ENCODE measurements around the gene RBBP6.

The RBBP6 gene

DNA sequence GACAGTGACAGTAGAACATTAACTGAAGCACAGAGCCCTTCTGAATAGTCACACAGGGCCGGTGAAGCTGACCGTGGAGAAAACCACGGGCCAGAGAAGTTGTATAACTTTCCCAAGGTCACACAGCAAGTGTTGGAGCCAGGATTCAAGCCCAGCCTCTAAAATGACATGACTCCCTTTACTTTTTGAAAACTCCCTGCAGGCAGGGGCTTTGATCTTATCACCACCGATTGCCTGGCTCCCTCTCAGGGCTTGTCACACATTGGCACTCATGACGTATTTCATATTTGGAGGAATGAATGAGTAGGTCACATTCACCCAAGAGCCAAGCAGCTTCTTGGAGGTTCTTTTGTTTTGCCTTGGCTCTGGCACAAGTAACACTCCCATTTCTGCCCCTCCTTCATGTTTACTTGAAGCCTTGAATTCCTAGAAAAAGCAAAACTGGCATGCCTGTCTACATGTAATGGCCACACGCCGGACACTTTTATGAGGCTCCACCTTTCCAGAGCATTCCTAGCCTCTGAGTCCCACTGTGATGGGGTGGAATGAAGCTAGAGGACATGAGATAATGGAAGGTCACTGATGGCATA is 13.3 kb upstream of the RBBP6 start:
- DNase-seq: no peak

DNA sequence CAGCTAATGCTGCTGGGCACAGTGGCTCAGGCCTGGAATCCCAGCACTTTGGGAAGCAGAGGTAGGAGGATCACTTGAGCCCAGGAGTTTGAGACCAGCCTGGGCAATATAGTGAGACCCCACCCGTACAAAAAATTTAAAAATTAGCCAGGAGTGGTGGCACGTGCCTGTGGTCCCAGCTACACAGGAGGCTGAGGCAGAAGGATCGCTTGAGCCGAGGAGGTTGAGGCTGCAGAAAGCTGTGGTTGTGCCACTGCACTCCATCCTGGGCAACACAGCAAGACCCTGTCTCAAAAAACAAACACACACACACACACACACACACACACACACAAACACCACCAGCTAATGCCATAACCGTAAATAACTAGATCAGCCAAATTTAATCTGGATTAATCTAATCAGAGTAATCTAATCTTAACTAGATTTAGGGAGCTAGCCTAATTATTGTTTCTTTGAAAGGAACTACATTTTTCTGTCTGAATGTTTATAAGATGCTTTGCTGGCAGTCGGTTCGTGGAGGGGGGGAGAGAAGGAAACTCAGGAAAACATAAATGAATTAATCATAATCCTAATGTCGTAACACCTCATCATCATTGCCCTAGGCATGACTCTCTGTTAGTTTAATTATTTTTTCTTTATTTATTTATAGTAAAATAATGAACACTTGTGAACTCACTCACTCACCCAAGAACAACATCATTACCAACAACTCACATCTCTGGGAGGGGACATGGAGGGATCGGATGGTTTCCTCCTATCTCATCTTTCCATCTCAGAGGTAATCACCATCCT is 12.5 kb upstream of the RBBP6 start:
- no peak for DNase-seq

DNA sequence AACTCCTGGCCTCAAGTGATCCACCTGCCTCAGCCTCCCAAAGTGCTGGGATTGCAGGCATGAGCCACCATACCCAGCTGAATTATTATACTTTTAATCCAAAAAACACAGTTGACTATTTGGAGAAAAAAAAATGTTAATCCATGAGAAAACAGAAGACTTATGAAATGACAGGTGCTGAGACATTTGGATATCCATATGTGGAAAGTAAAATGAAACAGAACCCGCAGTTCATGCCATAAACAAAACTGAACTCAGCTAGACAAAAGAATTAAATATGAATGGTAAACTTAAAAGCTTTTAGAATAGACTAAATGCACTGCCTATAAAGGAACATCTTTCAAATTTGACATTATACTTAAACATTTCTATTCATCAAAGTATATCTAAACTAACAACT is 8.2 kb upstream of the RBBP6 start:
- no peak for DNase-seq

DNA sequence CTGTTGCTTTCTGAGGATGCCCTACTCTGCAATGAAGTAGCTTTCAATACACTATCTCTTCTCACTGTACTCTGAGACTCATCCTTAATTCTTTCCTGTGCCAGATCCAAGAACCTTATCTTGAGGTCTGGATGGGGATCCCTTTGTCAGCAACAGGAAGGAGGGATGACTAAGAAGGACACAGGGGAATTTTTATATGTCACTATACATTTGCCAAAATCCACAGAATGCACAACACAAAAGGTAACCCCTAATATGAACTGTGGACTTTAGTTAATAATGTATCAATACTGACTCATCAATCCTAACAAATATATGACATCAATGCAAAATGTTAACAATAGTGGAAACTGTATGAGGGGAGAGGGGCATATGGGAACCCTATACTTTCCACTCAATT is 4.7 kb upstream of the RBBP6 start:
- DNase-seq: no peak

DNA sequence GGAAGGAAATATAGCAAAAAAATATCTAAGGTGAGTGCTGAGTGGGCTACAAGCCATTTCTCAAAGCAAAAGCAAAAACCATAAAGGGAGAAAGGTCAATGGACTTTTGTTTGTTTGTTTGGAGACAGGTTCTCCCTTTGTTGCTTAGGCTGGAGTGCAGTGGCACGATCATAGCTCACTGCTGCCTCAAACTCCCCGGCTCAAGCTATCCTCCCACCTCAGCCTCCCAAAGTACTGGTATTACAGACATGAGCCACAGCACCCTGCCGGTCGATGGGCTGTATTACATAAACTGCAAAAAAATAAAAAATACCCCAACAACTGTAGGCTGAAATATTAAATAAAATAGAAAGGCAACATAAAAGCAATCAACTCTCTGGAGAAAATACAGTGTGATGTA is 3.5 kb upstream of the RBBP6 start:
- no peak for DNase-seq

DNA sequence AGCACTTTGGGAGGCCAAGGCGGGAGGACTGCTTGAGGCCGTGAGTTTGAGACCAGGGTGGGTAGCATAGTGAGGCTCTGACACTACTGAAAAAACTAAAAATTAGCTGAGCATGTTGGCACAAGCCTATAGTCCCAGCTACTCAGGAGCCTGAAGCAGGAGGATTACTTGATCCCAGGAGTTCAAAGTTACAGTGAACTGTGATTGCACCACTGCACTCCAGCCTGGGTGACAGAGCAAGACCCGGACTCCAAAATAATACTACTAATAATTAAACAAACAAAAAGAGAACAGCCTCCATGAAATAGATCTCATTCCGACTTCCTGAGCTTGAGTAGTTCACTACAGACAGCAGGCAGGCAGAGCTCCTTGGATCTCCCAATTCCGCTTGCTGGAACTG is 2.7 kb upstream of the RBBP6 start:
- no peak for DNase-seq

DNA sequence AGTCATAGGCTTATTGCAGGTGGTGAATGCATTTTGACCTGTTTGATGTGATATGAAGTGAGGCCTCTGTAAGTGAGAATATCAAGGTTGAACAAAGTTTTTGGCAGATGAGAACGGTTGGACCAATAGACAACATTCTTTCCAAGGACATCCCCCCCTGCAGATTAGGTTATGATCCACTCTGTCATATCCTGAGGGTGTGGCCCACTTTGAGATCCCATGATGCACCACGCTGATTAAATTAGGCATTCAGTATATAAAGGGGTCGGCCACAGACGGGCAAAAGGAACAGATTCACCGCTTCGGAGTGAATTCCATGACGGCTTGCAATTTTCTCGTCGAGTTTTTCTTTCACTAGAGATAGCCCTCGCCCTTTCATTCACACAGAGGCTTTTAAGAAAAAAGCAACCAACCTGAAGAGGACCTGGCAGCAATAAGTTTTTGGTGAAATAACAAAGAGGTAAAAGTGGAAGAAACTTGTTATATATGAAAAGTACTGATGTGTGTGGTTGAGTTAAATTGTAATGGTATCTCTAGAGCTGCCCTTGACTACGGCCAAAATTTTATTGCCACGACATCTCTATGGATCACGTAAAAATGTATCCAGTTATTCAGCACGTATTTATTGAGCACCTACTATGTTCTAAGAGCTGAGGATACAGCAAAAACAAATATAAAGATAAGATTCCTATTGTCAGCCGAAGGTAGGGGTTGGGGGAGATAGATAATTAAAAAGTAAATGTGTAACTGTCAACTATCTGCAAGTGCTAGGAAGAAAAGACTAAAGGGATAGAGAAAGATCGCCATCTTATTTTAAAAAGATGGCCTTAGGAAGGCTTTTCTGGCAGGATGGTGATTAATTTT is 1.7 kb upstream of the RBBP6 start:
- DNase-seq: no peak

DNA sequence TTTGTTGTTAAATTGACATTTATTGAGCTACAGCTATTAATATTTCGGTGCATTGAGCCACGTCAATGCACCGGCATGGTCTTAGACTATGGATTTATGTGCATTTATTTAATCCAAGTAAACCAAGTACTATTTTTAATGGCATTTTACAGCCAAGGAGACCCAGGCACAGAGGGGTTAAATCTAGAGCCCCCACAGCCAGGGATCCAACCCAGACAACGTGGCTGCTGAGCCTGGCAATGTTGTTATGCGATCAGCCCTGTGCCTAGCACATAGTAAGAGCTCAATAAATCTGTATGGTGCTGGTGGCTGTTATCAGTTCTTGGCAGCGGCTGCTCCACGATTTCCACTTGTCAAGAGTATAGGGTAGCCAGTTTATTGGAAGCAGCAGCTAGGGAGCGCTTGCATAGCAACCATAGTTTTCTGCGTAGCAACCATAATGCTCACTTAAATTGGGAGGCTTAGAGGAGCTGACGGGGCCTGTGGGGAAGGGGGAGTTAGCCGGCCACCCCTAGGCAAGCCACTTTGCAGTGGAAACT is 541 bp upstream of the RBBP6 start:
- no peak for DNase-seq

DNA sequence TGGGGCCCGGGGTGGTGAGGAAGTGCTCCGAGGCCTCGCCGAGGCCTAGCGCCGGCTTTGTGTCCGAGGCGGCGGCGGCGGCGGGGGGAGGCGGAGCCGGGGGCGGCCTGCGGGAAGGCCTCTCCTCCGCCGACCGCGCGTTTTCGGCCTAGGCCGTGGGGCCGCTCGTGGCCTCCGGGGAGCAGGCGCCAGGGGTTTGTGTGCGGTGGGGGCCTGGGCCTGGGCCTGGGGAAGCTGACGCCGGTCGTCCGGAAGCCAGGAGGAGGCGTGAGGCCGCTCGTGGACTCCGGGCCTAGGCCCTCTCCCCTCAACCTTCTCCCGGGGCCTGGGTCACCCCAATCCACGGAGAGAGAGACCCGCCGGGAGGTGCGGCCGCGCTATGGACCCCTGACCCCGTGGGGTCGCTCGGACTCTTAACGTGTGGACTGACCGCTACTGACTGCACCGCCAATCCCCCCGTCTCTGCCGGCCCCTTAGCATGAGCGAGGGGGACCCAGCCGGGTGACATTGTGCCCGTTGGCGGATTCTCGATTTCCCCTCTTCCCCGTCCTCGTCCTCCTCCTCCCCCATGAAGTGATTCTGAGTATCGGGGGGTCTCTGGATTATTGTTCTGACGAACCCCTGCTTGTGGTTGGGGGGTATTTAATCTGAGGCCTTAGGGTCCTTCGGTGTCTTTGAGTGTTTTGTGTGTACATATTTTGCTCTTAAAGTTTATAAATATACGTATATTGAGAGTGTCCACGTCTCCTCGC is 660 bp downstream of the RBBP6 start:
- no peak for DNase-seq

DNA sequence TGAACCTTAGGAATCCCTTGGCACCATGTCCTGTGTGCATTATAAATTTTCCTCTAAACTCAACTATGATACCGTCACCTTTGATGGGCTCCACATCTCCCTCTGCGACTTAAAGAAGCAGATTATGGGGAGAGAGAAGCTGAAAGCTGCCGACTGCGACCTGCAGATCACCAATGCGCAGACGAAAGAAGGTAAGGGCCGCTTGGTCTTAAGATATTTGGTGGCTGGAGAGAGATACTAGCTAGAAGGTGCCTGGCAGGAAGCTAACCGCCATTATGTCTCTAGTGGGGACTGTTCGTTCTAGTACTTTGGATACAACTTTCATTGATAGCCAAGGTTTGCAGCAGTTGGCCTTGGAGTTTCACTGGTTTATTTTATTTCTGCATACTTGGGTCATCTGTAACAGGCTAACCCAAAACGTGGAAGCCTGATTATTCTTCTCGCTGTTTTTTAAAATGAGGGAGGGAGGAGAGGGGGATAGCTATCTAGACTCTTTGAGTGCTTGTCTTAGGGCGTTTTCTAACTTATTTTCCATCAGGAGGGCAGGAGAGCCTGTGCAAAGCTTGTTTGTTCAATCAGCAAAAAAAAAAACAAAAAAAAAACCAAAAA is 1.3 kb downstream of the RBBP6 start:
- DNase-seq: peak; percentile 66

DNA sequence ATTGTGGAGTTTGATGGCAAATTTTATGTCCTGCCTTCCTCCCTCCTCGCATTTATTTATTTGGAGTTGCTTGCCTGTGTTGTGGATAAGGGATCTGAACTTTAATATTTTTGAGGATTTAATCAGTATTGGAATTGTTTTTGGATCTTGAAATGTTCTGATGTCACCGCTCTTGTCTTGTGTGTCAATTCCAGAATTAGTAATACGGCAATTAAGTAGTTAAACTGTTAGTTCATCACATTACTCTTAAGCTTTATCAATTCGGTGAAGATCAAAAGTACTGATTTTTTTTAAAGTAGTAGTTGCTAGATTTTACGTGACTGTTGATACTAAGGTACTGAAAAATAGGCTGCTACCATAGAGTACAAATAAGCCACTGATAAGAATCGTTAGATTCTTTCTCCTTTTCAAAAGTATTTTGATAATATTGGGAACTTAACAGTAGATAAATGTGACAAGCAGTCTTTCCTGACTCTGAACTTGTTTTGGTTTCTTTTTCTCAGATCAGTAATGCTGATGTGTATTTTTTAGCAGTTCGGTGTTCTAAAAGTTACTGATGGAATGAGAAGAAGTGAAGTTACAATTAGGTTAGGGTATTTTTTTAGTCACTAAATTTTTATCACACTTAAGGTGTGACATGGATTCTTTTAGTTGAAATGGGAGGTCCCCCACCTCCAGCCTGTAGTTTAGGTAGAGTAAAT is 2.0 kb downstream of the RBBP6 start:
- DNase-seq: no peak

DNA sequence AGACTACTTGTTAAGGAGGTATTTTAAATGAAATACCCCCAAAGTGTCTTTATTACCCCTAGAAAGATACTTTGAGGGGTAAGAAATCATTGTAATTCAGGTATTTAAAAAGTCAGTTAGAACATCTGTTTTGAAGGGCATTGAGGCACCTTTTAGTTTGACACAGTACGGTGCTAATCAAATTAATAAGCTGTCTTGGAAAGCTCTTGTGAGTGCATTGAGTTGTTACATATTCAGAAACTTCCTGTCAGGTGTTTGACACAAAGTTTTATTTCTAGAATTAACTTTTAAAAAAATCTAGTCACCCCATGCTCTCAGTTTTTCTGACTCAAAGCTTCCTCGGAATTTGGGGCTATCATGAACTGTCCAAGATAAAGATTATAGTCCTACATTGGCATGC is 4.6 kb downstream of the RBBP6 start:
- peak; percentile 28 for DNase-seq

DNA sequence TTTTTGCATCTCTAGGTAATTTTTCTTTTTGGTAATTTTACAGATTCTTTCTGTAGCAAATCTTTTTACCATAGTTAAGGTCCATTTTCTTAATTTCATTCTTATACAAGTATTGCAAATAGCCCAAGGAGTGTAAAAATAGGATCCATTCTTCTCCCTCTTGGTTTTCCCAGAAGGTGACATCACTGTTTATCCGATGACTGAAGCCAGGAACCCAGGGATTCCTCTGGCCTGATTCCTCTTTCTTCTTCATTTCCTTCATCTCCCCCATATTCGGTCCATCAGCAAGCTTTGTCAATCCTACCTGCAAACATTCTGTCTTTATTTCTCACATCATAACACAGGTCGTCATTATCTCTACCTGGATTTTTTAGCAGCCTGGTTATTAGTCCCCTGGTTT is 5.3 kb downstream of the RBBP6 start:
- DNase-seq: no peak

DNA sequence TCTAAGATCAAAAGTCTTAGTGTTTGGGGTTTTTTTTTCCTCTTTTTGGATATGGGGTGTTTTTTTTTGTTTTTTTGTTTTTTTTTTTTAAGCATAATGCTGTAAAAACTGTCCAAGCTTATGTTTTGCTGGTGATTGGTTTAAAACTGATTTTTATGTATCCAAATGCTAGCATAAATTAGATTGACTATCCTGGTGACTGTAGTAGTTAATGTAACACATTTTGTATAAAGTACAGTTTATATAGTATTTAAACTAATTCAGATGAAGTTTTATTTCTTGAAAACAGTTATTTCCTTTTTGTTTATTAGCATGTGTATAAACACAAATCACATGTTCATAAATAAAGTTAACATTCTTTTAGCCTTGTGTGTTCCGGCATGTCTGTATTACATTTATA is 10.9 kb downstream of the RBBP6 start:
- DNase-seq: no peak

DNA sequence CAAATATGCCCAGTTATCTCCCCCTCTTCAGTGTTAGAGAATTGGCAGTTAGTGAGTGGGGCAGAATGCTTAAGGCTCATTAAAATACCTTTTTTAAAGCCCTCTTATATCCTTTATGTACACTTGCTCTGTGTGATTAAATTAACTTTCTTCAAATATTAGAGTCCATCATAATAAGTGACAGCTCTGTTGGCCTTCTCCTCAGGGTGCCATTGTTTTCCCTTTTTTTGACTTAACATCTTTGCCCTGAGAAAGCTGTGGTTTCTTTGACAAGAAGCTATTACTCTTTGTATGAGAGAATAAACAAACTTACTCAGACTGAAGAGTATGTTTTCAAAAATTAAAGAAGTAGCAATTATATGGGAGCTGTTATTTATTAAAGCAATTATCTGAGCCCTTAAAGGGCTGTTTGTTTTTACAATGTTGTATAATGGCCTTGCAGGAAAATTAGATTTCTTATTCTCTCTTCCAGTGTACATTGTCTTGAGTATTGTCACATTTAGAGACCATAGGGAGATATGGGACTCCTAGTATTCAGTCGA is 13.4 kb downstream of the RBBP6 start:
- DNase-seq: peak; percentile 49

DNA sequence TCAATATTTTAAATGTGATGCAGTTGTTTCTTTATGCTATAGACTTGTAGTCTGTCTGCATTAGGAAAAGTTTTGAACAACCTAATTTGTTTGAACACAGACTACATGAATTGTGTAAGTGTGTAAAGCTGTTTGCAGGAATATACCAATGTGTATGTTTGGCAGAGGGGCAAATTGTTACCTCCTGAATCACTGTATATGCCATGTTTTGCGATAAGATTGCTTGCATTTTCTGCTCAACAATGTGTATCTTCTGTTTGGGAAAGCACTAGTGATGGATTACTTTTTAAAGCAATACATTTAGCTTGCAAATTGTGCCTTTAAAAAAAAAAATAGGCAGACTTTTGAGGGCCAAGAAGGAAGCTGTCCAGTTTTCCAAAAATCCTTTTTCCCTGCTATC is 14.6 kb downstream of the RBBP6 start:
- DNase-seq: no peak

DNA sequence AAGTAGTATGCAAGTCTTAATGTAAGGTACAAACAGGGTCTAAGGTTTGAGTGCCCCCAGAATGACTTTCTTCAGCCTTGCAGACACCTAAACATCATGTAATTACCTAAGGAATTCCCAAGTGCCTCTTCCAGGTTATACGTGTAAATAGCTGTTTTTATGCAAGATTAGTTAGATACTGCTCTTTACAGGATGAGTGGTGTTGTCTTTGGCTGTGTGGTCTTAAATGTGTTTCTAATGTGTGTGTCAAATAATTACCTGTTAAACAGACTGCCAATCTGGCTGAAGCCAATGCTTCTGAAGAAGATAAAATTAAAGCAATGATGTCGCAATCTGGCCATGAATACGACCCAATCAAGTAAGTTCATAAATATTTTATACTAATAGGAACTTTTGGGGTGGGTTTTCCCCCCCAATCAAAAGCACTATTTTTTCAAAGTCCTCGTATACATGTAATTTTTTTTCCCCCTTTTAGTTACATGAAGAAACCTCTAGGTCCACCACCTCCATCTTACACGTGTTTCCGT is 16.0 kb downstream of the RBBP6 start:
- no peak for DNase-seq

DNA sequence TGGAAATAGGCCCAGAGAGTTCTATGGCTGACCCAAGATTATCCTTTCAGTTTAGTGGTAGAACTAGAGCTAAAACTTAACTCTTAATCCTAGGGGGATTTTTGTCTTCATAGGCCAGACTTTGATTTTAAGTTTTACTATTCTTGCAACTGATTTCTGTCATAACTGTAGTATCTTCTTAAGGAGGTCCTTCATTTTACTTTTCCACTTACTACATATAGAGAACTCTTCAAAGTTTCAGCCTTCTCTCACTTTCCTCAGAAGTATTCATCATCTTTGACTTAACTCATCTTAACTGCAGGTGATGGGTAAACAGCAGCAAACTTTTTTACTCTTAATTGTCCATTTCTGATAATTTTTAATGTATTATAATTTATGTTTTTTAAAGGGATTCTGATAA is 23.4 kb downstream of the RBBP6 start:
- no peak for DNase-seq

DNA sequence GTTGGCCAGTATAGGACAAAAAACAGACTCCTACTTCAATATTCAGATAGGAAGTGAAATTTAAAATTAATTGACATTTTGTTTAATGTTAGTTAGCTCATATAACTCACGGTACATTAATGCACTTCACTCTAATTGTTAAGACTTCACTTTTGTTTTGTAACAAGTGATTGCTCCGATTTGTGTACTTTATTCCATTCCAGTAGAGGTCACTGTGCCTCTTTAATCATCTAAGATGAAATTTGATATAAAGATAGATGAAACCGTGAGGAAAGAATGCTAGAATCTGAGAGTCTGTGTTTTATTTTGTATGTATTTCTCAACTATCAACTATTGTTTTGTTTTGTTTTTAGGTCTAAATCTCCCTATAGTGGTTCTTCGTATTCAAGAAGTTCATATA is 29.0 kb downstream of the RBBP6 start:
- peak; percentile 38 for DNase-seq

DNA sequence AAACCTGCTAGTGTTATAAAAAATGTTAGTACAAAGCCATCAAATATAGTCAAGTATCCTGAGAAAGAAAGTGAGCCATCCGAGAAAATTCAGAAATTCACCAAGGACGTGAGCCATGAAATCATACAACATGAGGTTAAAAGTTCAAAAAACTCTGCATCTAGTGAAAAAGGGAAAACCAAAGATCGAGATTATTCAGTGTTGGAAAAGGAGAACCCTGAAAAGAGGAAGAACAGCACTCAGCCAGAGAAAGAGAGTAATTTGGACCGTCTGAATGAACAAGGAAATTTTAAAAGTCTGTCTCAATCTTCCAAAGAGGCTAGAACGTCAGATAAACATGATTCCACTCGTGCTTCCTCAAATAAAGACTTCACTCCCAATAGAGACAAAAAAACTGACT is 31.7 kb downstream of the RBBP6 start:
- no peak for DNase-seq

DNA sequence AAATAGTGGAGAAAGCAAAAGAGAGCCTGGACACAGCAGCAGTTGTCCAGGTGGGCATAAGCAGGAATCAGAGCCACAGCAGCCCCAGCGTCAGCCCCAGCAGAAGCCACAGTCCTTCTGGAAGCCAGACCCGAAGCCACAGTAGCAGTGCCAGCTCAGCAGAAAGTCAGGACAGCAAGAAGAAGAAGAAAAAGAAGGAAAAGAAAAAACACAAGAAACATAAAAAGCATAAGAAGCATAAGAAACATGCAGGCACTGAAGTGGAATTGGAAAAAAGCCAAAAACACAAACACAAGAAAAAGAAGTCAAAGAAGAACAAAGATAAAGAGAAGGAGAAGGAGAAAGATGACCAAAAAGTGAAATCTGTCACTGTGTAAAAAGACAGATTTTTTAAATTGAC is 32.7 kb downstream of the RBBP6 start:
- DNase-seq: no peak

Measured in eye (tissue), 1 donor.